GM18502 (cell line): ENCODE measurements around the gene ABCB4.

Experiments
- ATAC-seq: cut with Tn5 transposase; IDR thresholded peaks from one replicate; pipeline ENCODE4 v1.9.1; 2021; ENCODE audit warnings: mild to moderate bottlenecking; ENCODE audit not compliant: unreplicated experiment, poor library complexity

The ABCB4 gene

DNA sequence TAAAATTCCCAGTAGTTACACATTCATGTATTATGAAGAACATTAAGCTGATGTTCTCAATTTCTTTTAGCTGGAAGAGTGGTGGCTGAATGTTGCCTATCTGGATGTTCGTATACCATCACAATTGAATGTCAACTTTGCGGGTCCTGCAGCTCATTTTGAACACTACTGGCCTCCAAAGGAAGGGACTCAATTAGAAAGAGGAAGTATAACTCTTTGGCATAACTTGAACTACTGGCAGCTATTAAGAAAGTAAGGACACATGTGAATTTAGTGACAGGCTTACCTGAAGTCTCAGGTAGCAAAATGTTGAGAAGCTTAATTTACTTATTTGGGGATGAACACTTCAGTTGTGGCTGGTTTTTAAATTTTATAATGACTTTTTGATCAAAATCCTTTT, 114.2 kb downstream of the ABCB4 start:
- ATAC-seq: no peak

DNA sequence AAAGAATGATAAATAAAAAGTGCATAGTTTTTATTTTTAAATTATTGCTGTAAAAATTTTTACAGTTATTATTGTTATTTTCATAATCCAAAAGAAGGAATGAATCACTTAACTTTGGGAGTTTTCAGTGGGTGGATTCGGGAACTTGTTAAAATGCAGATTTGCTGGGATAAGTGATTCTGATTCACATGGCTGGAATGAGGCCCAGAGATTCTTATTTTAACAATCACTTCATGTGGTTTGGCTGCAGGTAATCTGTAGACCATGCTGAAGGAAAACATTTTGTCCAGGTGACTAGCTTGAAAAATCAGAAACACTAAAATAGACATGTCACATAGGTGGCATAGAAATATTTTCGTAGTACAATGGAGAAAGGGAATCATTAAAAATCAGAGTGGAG, 116.1 kb downstream of the ABCB4 start:
- ATAC-seq: no peak

DNA sequence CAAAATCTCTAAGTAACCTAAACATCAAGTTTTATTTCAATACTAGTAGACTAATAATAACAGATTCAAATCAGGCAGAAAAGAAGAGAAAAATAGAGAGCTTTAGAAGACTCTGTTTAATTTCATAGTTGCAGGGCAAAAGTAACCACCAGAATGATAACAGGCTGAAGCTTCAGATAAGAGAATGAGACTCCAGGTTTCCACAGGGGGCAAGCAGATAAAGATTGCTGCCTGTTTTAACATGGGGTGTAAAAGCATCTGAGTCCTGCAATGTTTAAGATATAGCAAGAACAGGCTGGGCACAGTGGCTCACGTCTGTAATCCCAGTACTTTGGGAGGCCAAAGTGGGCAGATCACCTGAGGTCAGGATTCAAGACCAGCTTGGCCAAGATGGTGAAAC, 119.0 kb downstream of the ABCB4 start:
- no peak for ATAC-seq

DNA sequence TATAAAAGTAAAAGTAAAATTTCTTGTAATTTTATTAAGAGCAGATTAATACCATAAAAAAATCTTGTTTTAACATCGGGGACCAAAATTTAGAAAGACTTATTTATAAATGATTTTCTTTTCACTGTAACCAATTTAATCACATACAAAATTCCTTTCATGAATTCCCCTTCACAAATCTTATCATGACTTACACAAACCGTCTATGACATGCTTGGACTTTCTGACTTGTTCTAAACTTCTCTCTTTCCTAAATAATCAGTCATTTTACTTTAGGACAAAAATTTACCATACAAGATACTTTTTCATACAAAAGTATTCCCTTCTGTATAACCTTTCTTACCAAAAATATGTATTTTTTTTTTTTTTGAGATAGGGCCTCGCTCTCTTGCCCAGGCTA, 120.7 kb downstream of the ABCB4 start:
- ATAC-seq: no peak
